GM11168 (cell line): Measurements from ENCODE around the gene SMIM20.
"Not testable (repeated sequence)": the region's sequence is repeated elsewhere in the genome, so short reads cannot be mapped to it uniquely, and the experiment has no call there.

Experiments
- in situ Hi-C: fragments of 300-500 bp; cut with MboI; formaldehyde crosslinking; loops from one replicate; pipeline ENCODE4 v1.12.0; 2022; ENCODE audit warnings: low sequenced_read_pairs; ENCODE audit not compliant: unreplicated experiment

Gene SMIM20

GRCh38 chr4:25913851-25914669 is at the start of gene SMIM20:
Gene SMIM20 (plus strand): TSS chr4:25914220. CDS start chr4:25914314, 94 bp downstream.
- in situ Hi-C loops = no loop called here

GRCh38 chr4:25865586-25865985 is 48.4 kb upstream of the SMIM20 start:
- in situ Hi-C loops = no loop called here

GRCh38 chr4:25866401-25866800 is 47.6 kb upstream of the SMIM20 start:
- in situ Hi-C loops = not testable (repeated sequence)

GRCh38 chr4:25867781-25868294 is 46.2 kb upstream of the SMIM20 start:
- in situ Hi-C loops = no loop called here

- in situ Hi-C loops = no loop called here
Observed at GRCh38 chr4:25870081-25870480, 43.9 kb upstream of the SMIM20 start.

- in situ Hi-C loops = no loop called here
Observed at GRCh38 chr4:25872851-25873631, 41.0 kb upstream of the SMIM20 start.

- in situ Hi-C loops = no loop called here
Observed at GRCh38 chr4:25873632-25874129, 40.3 kb upstream of the SMIM20 start.

GRCh38 chr4:25874655-25875054 is 39.4 kb upstream of the SMIM20 start:
- in situ Hi-C loops = no loop called here

- in situ Hi-C loops = no loop called here
Observed at GRCh38 chr4:25875281-25875745, 38.7 kb upstream of the SMIM20 start.

GRCh38 chr4:25878676-25879075 is 35.3 kb upstream of the SMIM20 start:
- in situ Hi-C loops = no loop called here

GRCh38 chr4:25879091-25879584 is 34.9 kb upstream of the SMIM20 start:
- in situ Hi-C loops = no loop called here

- in situ Hi-C loops = no loop called here
Observed at GRCh38 chr4:25879587-25879986, 34.4 kb upstream of the SMIM20 start.

GRCh38 chr4:25879991-25880651 is 33.9 kb upstream of the SMIM20 start:
- in situ Hi-C loops = no loop called here

GRCh38 chr4:25881193-25881592 is 32.8 kb upstream of the SMIM20 start:
- in situ Hi-C loops = no loop called here

- in situ Hi-C loops = no loop called here
Observed at GRCh38 chr4:25882226-25882625, 31.8 kb upstream of the SMIM20 start.

- in situ Hi-C loops = no loop called here
Observed at GRCh38 chr4:25883565-25883964, 30.5 kb upstream of the SMIM20 start.

GRCh38 chr4:25884031-25884782 is 29.8 kb upstream of the SMIM20 start:
- in situ Hi-C loops = no loop called here

GRCh38 chr4:25888781-25889180 is 25.2 kb upstream of the SMIM20 start:
- in situ Hi-C loops = no loop called here
